GM12878 (cell line): ENCODE measurements around the gene M1AP. TPM values are rescaled to one million over a fixed set of nuclear protein-coding genes. Genes with fewer than 3 reads are reported as not detected.

Experiments
- ATAC-seq: fragments of 200-7000 bp; cut with Tn5 transposase; 3 replicates; pipeline ENCODE4 v1.9.1; 2020; ENCODE audit warnings: mild to moderate bottlenecking, moderate library complexity
- BruUV-seq: library from RNA; stranded (reverse); fragments of 400-500 nt; replicated peaks from 2 replicates; lab custom pipeline; 2021; lab: Mats Ljungman, UMichigan
- CTCF ChIA-PET: fragments of 300-600 bp; sonication (Branson Sonifier 250); formaldehyde crosslinking; extraction: SDS; loops from one replicate; lab custom pipeline; 2021; ENCODE audit warnings: inconsistent platforms; lab: Yijun Ruan, JAX
- POLR2A ChIA-PET: fragments of 350-600 bp; formaldehyde crosslinking; extraction: SDS; loops from one replicate; lab custom pipeline; 2021; ENCODE audit warnings: inconsistent platforms; lab: Charles Lee
- RAD21 ChIA-PET: fragments of 300-600 bp; sonication (Branson Sonifier 250); formaldehyde crosslinking; loops from one replicate; lab custom pipeline; 2023; ENCODE audit warnings: antibody characterized with exemption; ENCODE audit not compliant: unreplicated experiment; lab: Charles Lee
- SMC1A ChIA-PET: fragments of 300-600 bp; sonication (Branson Sonifier 250); formaldehyde crosslinking; loops from one replicate; lab custom pipeline; 2023; ENCODE audit not compliant: unreplicated experiment, uncharacterized antibody; lab: Charles Lee
- DNase-seq: peaks from one replicate; pipeline ENCODE4 v3.0.0-alpha.2; 2011; ENCODE audit warnings: low read depth, low spot score
- FAIRE-seq: peaks from 3 replicates; lab custom pipeline; 2011; peaks lifted over from hg19 to GRCh38; lab: Jason Lieb, UNC
- H2AFZ ChIP-seq: 2 replicates; pipeline ENCODE4 v1.6.0; 2011; ENCODE audit warnings: low read depth, low read length, control low read depth; ENCODE audit not compliant: control insufficient read depth
- H3K27ac ChIP-seq: 2 replicates; pipeline ENCODE4 v1.5.1; 2011; ENCODE audit warnings: control low read depth; ENCODE audit not compliant: control insufficient read depth, insufficient read depth
- H3K27me3 ChIP-seq, 2 experiments: replicated peaks in 1 of 2; 2 replicates each; pipeline versions ENCODE4 v1.6.0 to v1.6.1; 2011; ENCODE audit warnings: low read length in 1 of 2; ENCODE audit not compliant: control insufficient read depth in 2 of 2, insufficient read depth in 2 of 2
- H3K36me3 ChIP-seq, 2 experiments: 2 replicates each; pipeline ENCODE4 v1.5.1; 2011; ENCODE audit warnings: low read length in 1 of 2; ENCODE audit not compliant: control insufficient read depth in 2 of 2, insufficient read depth in 2 of 2
- H3K4me1 ChIP-seq: 2 replicates; pipeline ENCODE4 v1.6.1; 2011; ENCODE audit warnings: mild to moderate bottlenecking, low read length, moderate library complexity, mixed read lengths; ENCODE audit not compliant: control insufficient read depth, insufficient read depth
- H3K4me2 ChIP-seq: 2 replicates; pipeline ENCODE4 v1.6.0; 2011; ENCODE audit warnings: control low read depth; ENCODE audit not compliant: control insufficient read depth, insufficient read depth
- H3K4me3 ChIP-seq: fragments of 200-600 bp; sonication (generic); 2 replicates; pipeline ENCODE4 v1.5.1; 2016
- H3K79me2 ChIP-seq: 2 replicates; pipeline ENCODE4 v1.6.0; 2011; ENCODE audit warnings: low read length; ENCODE audit not compliant: control insufficient read depth, insufficient read depth
- H3K9ac ChIP-seq: 2 replicates; pipeline ENCODE4 v1.8.0; 2011; ENCODE audit warnings: low read length, control low read depth, mixed read lengths; ENCODE audit not compliant: control insufficient read depth, insufficient read depth
- H3K9me3 ChIP-seq: replicated peaks from 3 replicates; pipeline ENCODE4 v1.5.1; 2011; ENCODE audit warnings: mild to moderate bottlenecking, low read length; ENCODE audit not compliant: control insufficient read depth, insufficient read depth
- H4K20me1 ChIP-seq: 2 replicates; pipeline ENCODE4 v1.6.0; 2011; ENCODE audit not compliant: control insufficient read depth, insufficient read depth
- ELK1 ChIP-seq: IDR thresholded peaks from 2 replicates; pipeline ENCODE4 v1.6.1; 2012; ENCODE audit warnings: low read depth, low read length, improper control_type of control experiment
- EZH2 ChIP-seq: IDR thresholded peaks from 2 replicates; pipeline ENCODE4 v1.6.1; 2012; ENCODE audit warnings: low read depth, mild to moderate bottlenecking, control low read depth, inconsistent platforms, low read length, borderline replicate concordance; ENCODE audit not compliant: control insufficient read depth
- JUNB ChIP-seq: IDR thresholded peaks from 2 replicates; pipeline ENCODE4 v1.6.1; 2016; ENCODE audit warnings: antibody characterized with exemption, mild to moderate bottlenecking
- WGBS: methylation state at CpG from one replicate; pipeline ENCODE4 v1.1.6; 2016; ENCODE audit warnings: low lambda C conversion rate; ENCODE audit not compliant: insufficient replicate concordance, insufficient coverage; ENCODE audit errors: missing lambda C conversion rate; 5-methylcytosine and 5-hydroxymethylcytosine counted together
- in situ Hi-C: fragments of 300-500 bp; cut with MboI; formaldehyde crosslinking; loops from 9 replicates; pipeline ENCODE4 v1.14.3; 2018; ENCODE audit warnings: mixed read lengths
- intact Hi-C: fragments of 100-400 bp; cut with micrococcal nuclease; formaldehyde crosslinking; loops from one replicate; pipeline ENCODE4 v1.14.2; 2022; ENCODE audit not compliant: unreplicated experiment
- polyA plus RNA-seq, 11 experiments: library from polyadenylated mRNA; depleted of rRNA in 4 of 11; unstranded in 6 of 11; stranded (reverse) in 5 of 11; fragments of >200 nt; fragmentation: Nextera tagmentation in 4 of 11; fragmentation: Illumina TruSeq in 1 of 11; extraction: Ambion mirVana in 4 of 11; extraction: Trizol in 1 of 11; gene quantifications; 1 replicate in 1 of 11; 2 replicates in 10 of 11; pipeline versions ENCODE4 v1.2.1 to v1.2.3, GENCODE V29; 2011 to 2016; ENCODE audit warnings: inconsistent platforms in 2 of 11, missing spikeins in 2 of 11, low read depth in 1 of 11
- total RNA-seq, 4 experiments: library from RNA; depleted of rRNA in 3 of 4; stranded (reverse); fragments of >200 nt in 3 of 4; fragmentation: Illumina TruSeq in 1 of 4; extraction: Trizol in 1 of 4; gene quantifications; 2 replicates each; pipeline versions ENCODE4 v1.2.1 to v1.2.3, GENCODE V29; 2013 to 2021
- TF ChIP-seq, protein P1 (sequence below): fragments of 450-650 bp; IDR thresholded peaks from 2 replicates; pipeline ENCODE4 v1.6.1; 2016; ENCODE audit warnings: mild to moderate bottlenecking
- TF ChIP-seq, protein P2 (sequence below): fragments of 150-350 bp; IDR thresholded peaks from 2 replicates; pipeline ENCODE4 v1.6.1; 2016; ENCODE audit warnings: low read depth, low read length

The M1AP gene
- total and polyA plus RNA-seq, 10 of the 15 experiments (the other 5 are each of a cell fraction or from before 2014, with no cell fraction given), result 0.04 to 0.32 (median 0.16) TPM; not detected in 4

GRCh38 chr2:74668087-74668486 lies 20.0 kb upstream of the M1AP start:
- H3K36me3 ChIP-seq, result no peaks in the 10 kb centered on the region
- 91% methylated on average over 1 of the region's 1 CpG for WGBS
- intact Hi-C loops, result no loop called here
- ChIA-PET POLR2A (interaction anchor here (1.2 kb wide), 1 partner anchor 8 kb away, joined by 4 read pairs; no protein-coding TSS in a partner anchor), SMC1A (interaction anchor here (0.7 kb wide), 1 partner anchor 14 kb away, joined by 3 read pairs; the partner anchor contains the start of gene SEMA4F), RAD21 (interaction anchor here (1.3 kb wide), 1 partner anchor 79 kb away, joined by 3 read pairs; no protein-coding TSS in a partner anchor), CTCF (no interaction called here)
- no TSS peak for BruUV-seq
- no peaks in the 10 kb centered on the region for H3K27me3 ChIP-seq
- H3K4me3 ChIP-seq, result no peak overlapping the region
- H3K4me2 ChIP-seq, result no peak overlapping the region
- no peaks in the 10 kb centered on the region for H4K20me1 ChIP-seq
- H3K9me3 ChIP-seq, result no peaks in the 10 kb centered on the region
- TF ChIP-seq ELK1 (no peak), EZH2 (no peak), JUNB (no peak)
- TF ChIP-seq, protein P1, sequence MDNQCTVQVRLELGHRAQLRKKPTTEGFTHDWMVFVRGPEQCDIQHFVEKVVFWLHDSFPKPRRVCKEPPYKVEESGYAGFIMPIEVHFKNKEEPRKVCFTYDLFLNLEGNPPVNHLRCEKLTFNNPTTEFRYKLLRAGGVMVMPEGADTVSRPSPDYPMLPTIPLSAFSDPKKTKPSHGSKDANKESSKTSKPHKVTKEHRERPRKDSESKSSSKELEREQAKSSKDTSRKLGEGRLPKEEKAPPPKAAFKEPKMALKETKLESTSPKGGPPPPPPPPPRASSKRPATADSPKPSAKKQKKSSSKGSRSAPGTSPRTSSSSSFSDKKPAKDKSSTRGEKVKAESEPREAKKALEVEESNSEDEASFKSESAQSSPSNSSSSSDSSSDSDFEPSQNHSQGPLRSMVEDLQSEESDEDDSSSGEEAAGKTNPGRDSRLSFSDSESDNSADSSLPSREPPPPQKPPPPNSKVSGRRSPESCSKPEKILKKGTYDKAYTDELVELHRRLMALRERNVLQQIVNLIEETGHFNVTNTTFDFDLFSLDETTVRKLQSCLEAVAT, result no peak
- TF ChIP-seq, protein P2, sequence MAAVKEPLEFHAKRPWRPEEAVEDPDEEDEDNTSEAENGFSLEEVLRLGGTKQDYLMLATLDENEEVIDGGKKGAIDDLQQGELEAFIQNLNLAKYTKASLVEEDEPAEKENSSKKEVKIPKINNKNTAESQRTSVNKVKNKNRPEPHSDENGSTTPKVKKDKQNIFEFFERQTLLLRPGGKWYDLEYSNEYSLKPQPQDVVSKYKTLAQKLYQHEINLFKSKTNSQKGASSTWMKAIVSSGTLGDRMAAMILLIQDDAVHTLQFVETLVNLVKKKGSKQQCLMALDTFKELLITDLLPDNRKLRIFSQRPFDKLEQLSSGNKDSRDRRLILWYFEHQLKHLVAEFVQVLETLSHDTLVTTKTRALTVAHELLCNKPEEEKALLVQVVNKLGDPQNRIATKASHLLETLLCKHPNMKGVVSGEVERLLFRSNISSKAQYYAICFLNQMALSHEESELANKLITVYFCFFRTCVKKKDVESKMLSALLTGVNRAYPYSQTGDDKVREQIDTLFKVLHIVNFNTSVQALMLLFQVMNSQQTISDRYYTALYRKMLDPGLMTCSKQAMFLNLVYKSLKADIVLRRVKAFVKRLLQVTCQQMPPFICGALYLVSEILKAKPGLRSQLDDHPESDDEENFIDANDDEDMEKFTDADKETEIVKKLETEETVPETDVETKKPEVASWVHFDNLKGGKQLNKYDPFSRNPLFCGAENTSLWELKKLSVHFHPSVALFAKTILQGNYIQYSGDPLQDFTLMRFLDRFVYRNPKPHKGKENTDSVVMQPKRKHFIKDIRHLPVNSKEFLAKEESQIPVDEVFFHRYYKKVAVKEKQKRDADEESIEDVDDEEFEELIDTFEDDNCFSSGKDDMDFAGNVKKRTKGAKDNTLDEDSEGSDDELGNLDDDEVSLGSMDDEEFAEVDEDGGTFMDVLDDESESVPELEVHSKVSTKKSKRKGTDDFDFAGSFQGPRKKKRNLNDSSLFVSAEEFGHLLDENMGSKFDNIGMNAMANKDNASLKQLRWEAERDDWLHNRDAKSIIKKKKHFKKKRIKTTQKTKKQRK, result no peak
- FAIRE-seq (peak; percentile 35), ATAC-seq (no peak), DNase-seq (no peak)
- H3K27ac ChIP-seq, result no peak overlapping the region
- no peaks in the 10 kb centered on the region for H3K4me1 ChIP-seq
- no peaks in the 10 kb centered on the region for H3K79me2 ChIP-seq
- H2AFZ ChIP-seq, result no peak overlapping the region
- H3K9ac ChIP-seq, result no peak overlapping the region
- in situ Hi-C loops, result no loop called here
